GM12864 (cell line): ENCODE data around the gene WTAP.

Source experiments
- DNase-seq: peaks from one replicate; pipeline ENCODE4 v3.0.0-alpha.2; 2011; ENCODE audit warnings: low read depth
- H3K4me3 ChIP-seq: 2 replicates; pipeline ENCODE4 v1.5.1; 2011; ENCODE audit warnings: mild to moderate bottlenecking, low read depth, low read length, control low read depth
- TF ChIP-seq, protein P1 (sequence below): IDR thresholded peaks from 2 replicates; pipeline ENCODE4 v1.5.1; 2011; ENCODE audit warnings: low read depth, mild to moderate bottlenecking, moderate library complexity, low read length, control low read depth, inconsistent platforms; ENCODE audit errors: missing control alignments

WTAP gene

DNA sequence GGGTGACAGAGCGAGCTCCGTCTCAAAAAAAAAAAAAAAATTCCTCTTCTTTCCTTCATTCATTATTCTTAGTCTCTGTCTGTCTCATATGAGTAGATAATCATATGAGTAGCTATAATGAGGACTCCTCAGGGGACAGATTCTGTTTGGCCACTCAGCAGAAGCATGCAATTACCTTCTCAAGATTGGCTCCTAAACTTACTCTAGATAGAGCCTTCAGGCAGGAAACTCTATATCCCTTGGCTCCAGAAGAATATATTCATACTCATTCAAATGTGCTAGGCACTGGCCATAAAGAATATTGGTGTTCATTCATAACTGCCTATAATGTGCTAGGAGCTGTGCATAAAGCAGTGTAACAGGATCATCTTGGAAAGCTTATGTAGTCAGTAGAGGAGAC is 32.3 kb downstream of the WTAP start:
- no peak overlapping the region for H3K4me3 ChIP-seq
- DNase-seq: no peak
- TF ChIP-seq, protein P1, sequence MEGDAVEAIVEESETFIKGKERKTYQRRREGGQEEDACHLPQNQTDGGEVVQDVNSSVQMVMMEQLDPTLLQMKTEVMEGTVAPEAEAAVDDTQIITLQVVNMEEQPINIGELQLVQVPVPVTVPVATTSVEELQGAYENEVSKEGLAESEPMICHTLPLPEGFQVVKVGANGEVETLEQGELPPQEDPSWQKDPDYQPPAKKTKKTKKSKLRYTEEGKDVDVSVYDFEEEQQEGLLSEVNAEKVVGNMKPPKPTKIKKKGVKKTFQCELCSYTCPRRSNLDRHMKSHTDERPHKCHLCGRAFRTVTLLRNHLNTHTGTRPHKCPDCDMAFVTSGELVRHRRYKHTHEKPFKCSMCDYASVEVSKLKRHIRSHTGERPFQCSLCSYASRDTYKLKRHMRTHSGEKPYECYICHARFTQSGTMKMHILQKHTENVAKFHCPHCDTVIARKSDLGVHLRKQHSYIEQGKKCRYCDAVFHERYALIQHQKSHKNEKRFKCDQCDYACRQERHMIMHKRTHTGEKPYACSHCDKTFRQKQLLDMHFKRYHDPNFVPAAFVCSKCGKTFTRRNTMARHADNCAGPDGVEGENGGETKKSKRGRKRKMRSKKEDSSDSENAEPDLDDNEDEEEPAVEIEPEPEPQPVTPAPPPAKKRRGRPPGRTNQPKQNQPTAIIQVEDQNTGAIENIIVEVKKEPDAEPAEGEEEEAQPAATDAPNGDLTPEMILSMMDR: no peak

DNA sequence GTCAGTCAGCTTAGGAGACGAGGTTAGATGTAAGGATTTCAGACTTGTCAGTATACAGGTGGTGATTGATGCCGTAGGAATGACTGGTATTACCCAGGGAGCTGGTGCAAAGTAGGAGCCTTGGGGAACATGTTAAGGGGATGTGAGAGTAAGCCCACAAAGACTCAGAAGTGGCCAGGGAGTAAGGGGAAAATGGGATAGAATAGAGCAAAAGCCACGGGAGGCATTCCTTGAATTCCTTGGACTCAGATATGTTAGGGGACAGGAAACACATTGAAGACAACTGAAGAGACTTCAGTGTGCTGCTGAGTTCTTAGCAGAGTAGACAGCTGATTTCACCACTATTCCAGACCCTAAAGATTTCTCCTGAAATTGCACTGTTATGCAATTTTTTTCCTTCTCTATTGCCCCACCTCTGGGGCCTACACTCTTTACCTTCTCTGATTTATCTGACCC is 33.3 kb downstream of the WTAP start:
- TF ChIP-seq, protein P1: no peak
- DNase-seq: no peak
- H3K4me3 ChIP-seq: peak overlapping the region; percentile 77

DNA sequence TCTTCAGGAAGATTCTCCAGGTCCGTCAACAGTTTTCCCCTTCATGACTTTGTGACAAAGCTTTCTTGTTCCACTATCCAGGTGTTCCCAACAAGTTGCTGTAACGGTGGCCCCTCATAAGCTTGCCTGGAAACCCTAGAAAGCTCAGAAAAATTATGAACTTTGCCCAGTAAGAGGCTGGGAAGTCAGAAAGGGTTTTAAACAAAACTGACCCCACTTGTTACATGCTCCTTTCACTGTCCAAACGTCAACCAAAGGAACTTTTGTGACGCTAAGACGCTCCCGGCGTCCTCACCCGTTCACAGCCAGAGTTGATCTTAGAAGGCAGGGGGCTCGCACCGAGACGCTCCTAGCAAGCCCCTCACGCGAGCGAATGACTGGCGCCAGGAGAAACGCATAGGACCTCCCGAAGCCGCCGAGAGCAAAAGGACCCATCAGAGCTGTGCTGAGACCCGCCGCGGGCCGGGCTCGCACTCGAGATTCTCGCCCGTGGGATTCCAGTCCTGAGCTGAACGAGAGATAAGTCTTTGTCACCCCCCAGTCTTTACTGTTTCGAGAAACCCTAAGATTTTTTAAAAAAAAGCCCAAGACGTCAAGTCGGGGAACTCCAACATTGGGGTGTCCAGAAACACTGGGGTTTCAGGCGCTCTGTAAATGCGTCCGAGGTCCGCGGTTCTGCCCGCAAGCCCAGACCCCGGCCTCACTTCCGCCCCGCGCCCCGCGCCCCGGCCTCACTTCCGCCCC is 34.0 kb downstream of the WTAP start:
- DNase-seq: peak; percentile 8
- H3K4me3 ChIP-seq: peak overlapping the region; percentile 77
- TF ChIP-seq, protein P1: no peak

DNA sequence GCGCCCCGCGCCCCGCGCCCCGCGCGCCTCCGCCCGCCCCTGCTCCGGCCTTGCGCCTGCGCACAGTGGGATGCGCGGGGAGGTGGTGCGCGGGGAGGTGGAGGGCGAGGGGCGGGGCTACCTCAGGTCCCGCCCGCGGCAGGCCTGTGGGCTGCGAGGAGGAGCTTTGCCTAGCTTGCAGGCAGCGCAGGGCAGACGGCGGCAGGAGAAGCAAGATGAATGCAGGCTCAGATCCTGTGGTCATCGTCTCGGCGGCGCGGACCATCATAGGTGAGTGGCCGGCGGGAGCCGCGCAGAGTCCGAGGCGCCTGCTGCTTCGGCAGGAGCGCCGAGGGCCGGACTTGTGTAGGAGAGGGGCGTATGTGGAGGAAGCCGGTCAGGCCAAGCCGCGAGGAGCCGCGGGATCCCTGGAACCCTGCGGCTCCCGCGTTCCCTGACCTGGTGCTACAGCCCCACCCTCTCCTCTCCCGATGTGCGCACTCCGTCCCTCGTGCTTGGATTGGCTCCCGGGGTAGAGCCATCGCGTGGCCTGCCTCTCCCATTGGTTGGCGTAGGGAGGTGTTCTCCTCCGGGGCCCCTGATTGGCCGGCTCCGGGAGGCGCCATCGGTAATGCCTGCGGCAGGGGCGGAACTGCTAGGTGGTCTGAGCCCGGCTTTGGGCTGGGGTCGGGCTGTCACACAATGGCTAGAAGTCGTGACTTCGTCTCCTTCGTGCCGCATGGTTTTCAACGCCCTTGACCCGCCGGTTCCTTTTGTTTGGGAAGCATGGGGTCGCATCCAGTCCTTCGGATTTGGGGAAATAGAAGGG is 34.8 kb downstream of the WTAP start, which contains the start of gene ACAT2:
ACAT2 (plus strand) TSS at position 173 of the 808 bp plus-strand sequence; CDS start at position 216, 43 bp downstream.
- TF ChIP-seq, protein P1: no peak
- H3K4me3 ChIP-seq: peak within 1 kb of the TSS; percentile 77
- DNase-seq: peak; percentile 86

DNA sequence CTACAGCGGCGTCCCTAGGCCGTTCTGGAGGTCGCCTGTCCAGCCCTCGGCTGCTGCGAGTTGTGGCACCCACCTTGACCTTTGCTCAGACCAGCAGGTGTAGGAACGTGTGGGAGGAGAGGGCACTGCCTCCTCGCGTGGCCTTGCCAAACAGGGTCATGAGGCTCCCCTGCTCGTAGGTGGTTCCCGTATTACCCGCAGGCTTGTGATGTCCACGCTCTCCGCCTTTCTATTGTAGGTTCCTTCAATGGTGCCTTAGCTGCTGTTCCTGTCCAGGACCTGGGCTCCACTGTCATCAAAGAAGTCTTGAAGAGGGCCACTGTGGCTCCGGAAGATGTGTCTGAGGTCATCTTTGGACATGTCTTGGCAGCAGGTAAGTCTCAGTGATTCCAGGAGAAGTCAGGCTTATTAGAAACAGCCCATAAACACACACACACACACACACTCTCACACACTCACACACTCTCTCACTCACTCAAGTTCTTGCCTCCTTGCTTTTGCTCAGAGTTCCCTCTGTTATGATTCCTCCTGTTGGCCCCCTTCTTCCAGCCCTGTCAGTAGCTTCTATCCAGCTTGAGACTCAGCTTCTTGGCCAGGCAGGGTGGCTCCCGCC is 35.5 kb downstream of the WTAP start:
- H3K4me3 ChIP-seq: peak overlapping the region; percentile 77
- DNase-seq: peak; percentile 13
- TF ChIP-seq, protein P1: no peak

DNA sequence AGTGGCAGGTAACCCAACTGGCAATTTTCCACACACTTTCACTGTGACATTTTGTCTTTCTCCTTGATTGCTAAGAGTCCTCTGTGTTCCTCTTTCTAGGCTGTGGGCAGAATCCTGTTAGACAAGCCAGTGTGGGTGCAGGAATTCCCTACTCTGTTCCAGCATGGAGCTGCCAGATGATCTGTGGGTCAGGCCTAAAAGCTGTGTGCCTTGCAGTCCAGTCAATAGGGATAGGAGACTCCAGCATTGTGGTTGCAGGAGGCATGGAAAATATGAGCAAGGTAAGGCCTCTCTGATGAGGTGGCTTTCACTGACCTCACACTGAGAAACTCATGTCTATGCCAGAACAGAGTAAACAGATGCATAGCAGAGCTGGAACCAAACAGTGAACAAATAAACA is 39.6 kb downstream of the WTAP start:
- no peak for DNase-seq
- no peak overlapping the region for H3K4me3 ChIP-seq
- TF ChIP-seq, protein P1: no peak
